Esophagus muscularis mucosa (tissue), 4 donors: Measurements from ENCODE around the gene PSMA5. TPM values are rescaled to one million over a fixed set of nuclear protein-coding genes. Genes with fewer than 3 reads are reported as not detected.
"Not testable (repeated sequence)": the region's sequence is repeated elsewhere in the genome, so short reads cannot be mapped to it uniquely, and the experiment has no call there.

ENCODE experiments used
- DNase-seq: peaks from one replicate; pipeline ENCODE4 v3.0.0-alpha.2; 2017; ENCODE audit errors: extremely low spot score
- H3K27ac ChIP-seq, 4 donors: fragments of 200-600 bp; sonication (generic); replicated peaks in 1 of 4; 1 replicate in 3 of 4; 2 replicates in 1 of 4; pipeline ENCODE4 v1.5.1; 2016 to 2019; ENCODE audit warnings: mild to moderate bottlenecking in 1 of 4
- H3K27me3 ChIP-seq, 4 donors: fragments of 200-600 bp; sonication (generic); one replicate each; pipeline versions ENCODE4 v1.5.1 to v1.6.0; 2016 to 2019
- H3K36me3 ChIP-seq, 4 donors: fragments of 200-600 bp; sonication (generic); one replicate each; pipeline ENCODE4 v1.5.1; 2016 to 2019
- H3K4me1 ChIP-seq, 4 donors: fragments of 200-600 bp; sonication (generic); one replicate each; pipeline ENCODE4 v1.5.1; 2016 to 2019
- H3K4me3 ChIP-seq, 4 donors: fragments of 200-600 bp; sonication (generic); 1 replicate in 2 of 4; 2 replicates in 2 of 4; pipeline ENCODE4 v1.5.1; 2016 to 2019; ENCODE audit warnings: mild to moderate bottlenecking in 4 of 4, moderate library complexity in 1 of 4
- H3K9me3 ChIP-seq, 4 donors: fragments of 200-600 bp; sonication (generic); 1 replicate in 3 of 4; 2 replicates in 1 of 4; pipeline ENCODE4 v1.5.1; 2016 to 2019
- CTCF ChIP-seq, 3 experiments: fragments of 200-600 bp in 2 of 3; fragments of 450-650 bp in 1 of 3; sonication (generic) in 2 of 3; IDR thresholded peaks; one replicate each; pipeline ENCODE4 v1.5.1; 2017 to 2019; ENCODE audit warnings: antibody characterized with exemption in 3 of 3, mild to moderate bottlenecking in 2 of 3, moderate library complexity in 1 of 3
- EP300 ChIP-seq: sonication (generic); formaldehyde crosslinking; IDR thresholded peaks from one replicate; pipeline ENCODE4 v1.6.1; 2017; ENCODE audit warnings: antibody characterized with exemption
- POLR2A ChIP-seq: fragments of 450-650 bp; IDR thresholded peaks from one replicate; pipeline ENCODE4 v1.6.1; 2017; ENCODE audit warnings: antibody characterized with exemption, moderate library complexity, mild to moderate bottlenecking, low read depth
- POLR2AphosphoS5 ChIP-seq, 2 donors: sonication (generic); formaldehyde crosslinking; IDR thresholded peaks; one replicate each; pipeline ENCODE4 v1.6.1; 2017; ENCODE audit warnings: antibody characterized with exemption in 2 of 2
- WGBS: methylation state at CpG from one replicate; pipeline ENCODE4 v1.1.5; 2018; 5-methylcytosine and 5-hydroxymethylcytosine counted together
- intact Hi-C: fragments of 100-400 bp; cut with DNase I; formaldehyde crosslinking; loops from one replicate; pipeline ENCODE4 v1.15.1; 2023
- total RNA-seq, 4 donors: library from RNA; depleted of rRNA; stranded (reverse); fragments of >200 nt; gene quantifications; one replicate each; pipeline versions ENCODE4 v1.1.0 to v1.2.1, GENCODE V29; 2016

The PSMA5 gene
- total RNA-seq, 4 donors from 2014 or later: 15.8 to 29.8 (median 27.4) TPM

DNA sequence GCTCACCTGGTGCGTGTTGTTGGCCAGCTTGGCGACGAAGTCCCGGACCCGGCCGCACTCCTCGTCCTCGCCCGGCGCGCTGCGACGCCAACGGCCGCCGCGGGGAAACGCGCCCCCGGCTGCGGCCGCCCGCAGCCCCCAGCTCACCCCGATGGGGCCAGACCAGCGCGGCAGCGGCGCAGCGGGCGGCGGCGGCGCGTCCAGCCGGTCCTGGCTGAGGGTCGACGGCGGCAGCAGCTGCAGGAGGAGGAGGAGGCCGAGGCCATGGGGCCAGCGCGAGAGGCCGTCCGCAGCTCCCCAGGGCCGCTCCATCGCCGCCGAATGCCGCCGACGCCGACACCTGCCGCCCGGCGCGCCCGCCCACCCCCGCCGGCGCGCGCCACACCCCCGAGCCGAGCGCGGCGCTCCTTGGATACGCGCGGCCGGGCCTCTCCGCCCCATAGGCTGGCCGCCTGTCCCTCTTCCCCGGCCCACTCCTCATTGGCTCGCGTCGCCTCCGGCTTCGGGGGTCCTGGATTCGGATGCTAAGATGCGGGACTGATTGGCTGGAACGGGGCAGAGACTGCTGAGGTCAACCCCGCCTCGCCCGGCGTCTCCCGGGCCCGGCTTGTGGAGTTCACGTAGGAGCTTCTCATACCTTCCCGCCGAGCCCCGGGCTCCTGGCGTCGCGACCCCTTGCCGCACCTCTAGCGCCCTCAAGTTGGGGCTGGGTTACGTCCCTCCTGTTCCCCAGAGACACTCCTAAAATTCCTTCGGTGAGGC lies 28.5 kb downstream of the PSMA5 start, which contains the start of gene SORT1:
Gene SORT1, minus strand, starts transcription at position 338 of the 762 bp plus-strand sequence. Its CDS starts 26 bp downstream, at position 312.
- H3K4me1 ChIP-seq: peaks cover 43 to 57% (median 53%) of the 10 kb centered on the region in 4 donors
- H3K36me3 ChIP-seq: peaks cover under 1 to 21% (median 19%) of the 10 kb centered on the region in 4 donors
- H3K27ac ChIP-seq: peak within 1 kb of the TSS; percentile 82 to 95 (median 90)
- intact Hi-C loops: loop anchor here (2.0 kb wide), 1 partner anchor 121 kb away; no protein-coding TSS in a partner anchor
- H3K27me3 ChIP-seq: no peaks in the 10 kb centered on the region
- TF ChIP-seq EP300 (no peak), POLR2A (peak; percentile 11), POLR2AphosphoS5 (IDR thresholded peaks at IDR 0.05) (peak; percentile 71 to 73), CTCF (IDR thresholded peaks at IDR 0.05) (no peak)
- DNase-seq: peak; percentile 97
- H3K9me3 ChIP-seq: no peaks in the 10 kb centered on the region
- 0% methylated on average over 18 of the region's 98 CpGs for WGBS
- H3K4me3 ChIP-seq: peak within 1 kb of the TSS; percentile 67 to 92 (median 78)

DNA sequence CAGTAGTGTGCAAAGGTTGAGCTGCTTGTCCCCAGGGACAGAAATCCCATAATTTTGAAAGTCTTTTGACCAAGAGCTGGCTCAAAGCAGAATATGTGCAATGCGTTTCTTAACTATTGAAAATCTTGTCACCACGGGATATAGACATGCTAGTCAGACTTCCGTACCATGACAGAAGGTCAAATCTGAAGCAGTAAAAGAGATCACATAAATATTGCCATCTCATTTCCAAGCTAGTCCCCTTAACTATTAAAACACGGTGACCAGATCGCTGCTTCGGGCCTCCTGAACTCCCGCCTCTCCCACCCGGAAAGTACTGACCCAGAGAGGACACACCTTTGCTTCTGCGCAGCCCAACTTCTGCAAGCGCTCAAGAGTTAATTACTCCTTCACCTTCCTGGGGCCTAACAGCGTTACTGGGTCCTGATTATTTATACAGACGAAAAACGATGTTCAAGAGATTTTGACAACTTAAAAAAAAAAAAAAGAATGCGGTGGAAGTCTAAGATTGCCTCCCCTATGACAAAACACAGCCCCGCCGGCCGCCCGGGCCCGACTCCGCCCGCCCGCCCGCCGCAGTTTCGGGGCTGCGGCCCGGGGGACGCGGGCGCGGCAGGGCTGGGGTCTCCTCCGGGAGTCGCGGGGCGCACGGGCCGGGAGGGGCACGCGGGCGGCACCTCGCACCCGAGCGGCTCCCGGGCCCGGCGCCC lies 29.2 kb downstream of the PSMA5 start:
- DNase-seq: no peak
- H3K9me3 ChIP-seq: no peaks in the 10 kb centered on the region
- peaks cover 0 to 15% (median 13%) of the 10 kb centered on the region in 4 donors for H3K36me3 ChIP-seq
- intact Hi-C loops: no loop called here
- peak overlapping the region; percentile 82 to 95 (median 90) for H3K27ac ChIP-seq
- H3K4me1 ChIP-seq: peaks cover 47 to 64% (median 60%) of the 10 kb centered on the region in 4 donors
- no peaks in the 10 kb centered on the region for H3K27me3 ChIP-seq
- WGBS: 2% methylated on average over 33 of the region's 46 CpGs
- no peak for TF ChIP-seq CTCF (IDR thresholded peaks at IDR 0.05)
- no peak for TF ChIP-seq EP300
- TF ChIP-seq POLR2A: peak; percentile 8
- no peak for TF ChIP-seq POLR2AphosphoS5 (IDR thresholded peaks at IDR 0.05)
- peak overlapping the region; percentile 67 to 92 (median 78) for H3K4me3 ChIP-seq

- Histone ChIP-seq H3K4me1 (peaks cover 50 to 70% (median 66%) of the 10 kb centered on the region in 4 donors), H3K4me3 (peak overlapping the region; percentile 67 to 92 (median 78)), H3K27ac (peak overlapping the region; percentile 82 to 95 (median 90)), H3K9me3 (no peaks in the 10 kb centered on the region), H3K36me3 (peaks cover 0 to 9% (median 8%) of the 10 kb centered on the region in 4 donors), H3K27me3 (no peaks in the 10 kb centered on the region)
- intact Hi-C loops: no loop called here
- 28% methylated on average over 2 of the region's 2 CpGs for WGBS
- no peak for TF ChIP-seq CTCF (IDR thresholded peaks at IDR 0.05)
- no peak for TF ChIP-seq POLR2A
- TF ChIP-seq POLR2AphosphoS5 (IDR thresholded peaks at IDR 0.05): peak in 1 of 2 donors; percentile 1
- no peak for TF ChIP-seq EP300
- DNase-seq: no peak
Measured at GRCh38 chr1:109396513-109396839, 29.8 kb downstream of the PSMA5 start.

- WGBS: 39% methylated on average over 5 of the region's 5 CpGs
- H3K27ac ChIP-seq: peak overlapping the region; percentile 82 to 95 (median 90)
- no peak for TF ChIP-seq POLR2A
- peak in 1 of 2 donors; percentile 72 for TF ChIP-seq POLR2AphosphoS5 (IDR thresholded peaks at IDR 0.05)
- peak overlapping the region; percentile 67 to 92 (median 78) for H3K4me3 ChIP-seq
- peaks cover 51 to 76% (median 72%) of the 10 kb centered on the region in 4 donors for H3K4me1 ChIP-seq
- peaks cover 0 to 3% (median 2%) of the 10 kb centered on the region in 4 donors for H3K36me3 ChIP-seq
- DNase-seq: no peak
- H3K27me3 ChIP-seq: no peaks in the 10 kb centered on the region
- intact Hi-C loops: no loop called here
- H3K9me3 ChIP-seq: no peaks in the 10 kb centered on the region
Measured at GRCh38 chr1:109395602-109396512, 30.4 kb downstream of the PSMA5 start.

GRCh38 chr1:109395282-109395599 lies 31.0 kb downstream of the PSMA5 start:
- H3K36me3 ChIP-seq, H3K9me3 ChIP-seq, H3K27me3 ChIP-seq, DNase-seq, intact Hi-C loops: not testable (repeated sequence)
- WGBS: 64% methylated on average over 8 of the region's 8 CpGs
- Histone ChIP-seq H3K4me1 (peaks cover 54 to 82% (median 78%) of the 10 kb centered on the region in 4 donors), H3K4me3 (peak overlapping the region; percentile 9 to 81 (median 71)), H3K27ac (peak overlapping the region; percentile 82 to 95 (median 90))
